HG03196 (cell line): ENCODE data around the gene EML2.
"Not testable (repeated sequence)": the region's sequence is repeated elsewhere in the genome, so short reads cannot be mapped to it uniquely, and the experiment has no call there.

Source experiments
- ATAC-seq: cut with Tn5 transposase; IDR thresholded peaks from one replicate; pipeline ENCODE4 v1.9.1; 2021; ENCODE audit not compliant: unreplicated experiment

Gene EML2

GRCh38 chr19:45655073-45655472 is 15.9 kb upstream of the EML2 start:
- no peak for ATAC-seq

DNA sequence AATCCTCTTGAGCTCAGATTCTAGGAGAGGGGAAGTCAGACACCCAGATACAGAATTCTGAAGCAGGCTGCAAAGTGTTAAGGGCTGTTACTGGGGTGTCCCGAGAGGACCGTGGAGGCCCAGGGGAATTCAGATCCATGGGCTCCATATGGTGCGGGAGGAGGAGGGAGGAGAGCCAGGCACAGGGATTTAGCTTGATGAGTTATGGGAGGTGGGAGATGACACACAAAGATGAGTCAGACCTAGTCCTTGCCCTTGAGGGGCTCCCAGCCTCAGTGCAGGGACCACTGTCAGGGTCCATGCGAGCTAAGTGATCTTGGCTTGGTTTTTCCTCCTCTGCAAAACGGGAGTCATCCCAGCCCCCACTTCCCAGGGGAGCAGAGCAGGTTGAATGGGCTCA is 14.4 kb upstream of the EML2 start:
- ATAC-seq: no peak

DNA sequence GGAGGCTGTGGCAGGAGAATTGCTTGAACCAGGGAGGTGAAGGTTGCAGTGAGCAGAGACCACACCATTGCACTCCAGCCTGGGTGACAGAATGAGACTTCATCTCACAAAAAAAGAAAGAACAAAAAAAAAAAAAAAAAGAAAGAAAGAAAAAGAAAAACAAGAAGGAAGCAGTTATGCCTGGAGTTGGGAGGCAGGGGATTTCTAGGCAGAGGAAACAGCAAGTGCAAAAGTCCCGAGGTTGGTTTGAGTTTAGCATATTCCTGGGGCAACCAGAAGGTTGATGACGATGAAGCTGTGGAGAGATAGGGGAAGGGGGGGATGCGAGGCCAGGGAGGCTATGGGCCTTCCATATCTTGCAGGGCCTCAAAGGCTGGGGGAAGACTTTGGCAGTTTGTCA is 11.5 kb upstream of the EML2 start:
- ATAC-seq: no peak

DNA sequence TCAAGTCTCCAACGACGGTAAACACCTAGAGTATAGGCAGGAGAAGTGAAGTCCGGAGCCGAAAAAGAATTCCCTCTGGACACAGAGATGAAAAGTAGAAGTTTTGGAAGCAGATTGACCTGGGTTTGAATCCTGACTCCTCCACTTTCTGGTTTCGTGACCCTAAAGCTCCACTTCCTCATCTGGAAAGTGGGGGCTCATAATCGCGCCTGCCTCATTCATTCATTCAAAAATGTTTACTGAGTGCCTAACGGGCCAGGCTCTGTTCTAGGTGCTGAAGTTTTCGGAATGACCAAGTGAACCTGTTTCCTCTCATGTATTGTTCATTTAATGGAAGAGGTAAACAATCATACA is 7.1 kb upstream of the EML2 start:
- ATAC-seq: no peak

GRCh38 chr19:45645631-45646344 is 6.6 kb upstream of the EML2 start:
- no peak for ATAC-seq

- no peak for ATAC-seq
These were observed 6.0 kb upstream of the EML2 start for GRCh38 chr19:45645068-45645630.

- ATAC-seq: no peak
These were observed 5.0 kb upstream of the EML2 start for GRCh38 chr19:45643927-45644771.

DNA sequence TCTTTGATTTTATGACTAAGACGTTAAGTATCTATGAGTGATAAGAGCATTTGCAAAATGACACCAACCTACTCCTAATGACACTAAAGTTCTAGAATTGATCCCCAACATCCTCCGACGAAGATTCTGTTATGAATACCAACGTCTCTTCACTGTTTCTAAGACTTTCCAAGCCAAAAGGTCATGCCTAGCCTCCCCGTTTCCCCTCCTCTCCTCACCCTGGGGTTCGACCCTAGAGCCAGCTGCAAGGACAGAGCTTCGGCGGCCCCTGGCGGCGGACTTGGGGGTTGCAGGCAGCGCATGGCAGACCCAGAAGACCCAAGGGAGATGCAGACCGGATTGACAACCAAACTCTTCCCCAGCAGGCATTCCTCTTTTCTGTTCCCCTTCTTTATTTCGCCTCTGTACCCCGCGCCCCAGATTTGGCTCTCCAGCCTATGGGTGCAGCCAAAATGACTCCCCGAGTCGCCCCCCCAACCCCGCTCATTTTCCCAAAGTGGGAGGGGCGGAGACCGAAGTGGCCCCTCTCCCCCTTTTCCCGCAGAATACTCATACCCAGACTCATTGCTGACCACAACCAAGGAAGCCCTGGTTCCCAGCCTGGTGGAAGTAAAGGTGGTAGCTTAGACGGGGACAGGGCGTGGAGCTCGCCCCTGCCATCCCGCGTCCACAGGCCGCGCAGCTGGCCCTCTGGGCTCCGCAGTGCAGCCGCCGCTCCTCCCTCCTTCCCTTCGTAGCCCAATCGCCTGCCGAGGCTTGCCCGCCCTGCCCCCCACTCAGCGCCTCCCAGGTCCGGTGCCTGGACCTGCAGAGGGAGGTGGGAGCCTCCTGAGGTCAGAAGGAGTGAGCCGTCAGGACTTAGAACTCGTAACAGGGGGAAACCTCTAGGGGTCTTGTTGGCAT is 4.1 kb upstream of the EML2 start:
- peak; percentile 36 for ATAC-seq

DNA sequence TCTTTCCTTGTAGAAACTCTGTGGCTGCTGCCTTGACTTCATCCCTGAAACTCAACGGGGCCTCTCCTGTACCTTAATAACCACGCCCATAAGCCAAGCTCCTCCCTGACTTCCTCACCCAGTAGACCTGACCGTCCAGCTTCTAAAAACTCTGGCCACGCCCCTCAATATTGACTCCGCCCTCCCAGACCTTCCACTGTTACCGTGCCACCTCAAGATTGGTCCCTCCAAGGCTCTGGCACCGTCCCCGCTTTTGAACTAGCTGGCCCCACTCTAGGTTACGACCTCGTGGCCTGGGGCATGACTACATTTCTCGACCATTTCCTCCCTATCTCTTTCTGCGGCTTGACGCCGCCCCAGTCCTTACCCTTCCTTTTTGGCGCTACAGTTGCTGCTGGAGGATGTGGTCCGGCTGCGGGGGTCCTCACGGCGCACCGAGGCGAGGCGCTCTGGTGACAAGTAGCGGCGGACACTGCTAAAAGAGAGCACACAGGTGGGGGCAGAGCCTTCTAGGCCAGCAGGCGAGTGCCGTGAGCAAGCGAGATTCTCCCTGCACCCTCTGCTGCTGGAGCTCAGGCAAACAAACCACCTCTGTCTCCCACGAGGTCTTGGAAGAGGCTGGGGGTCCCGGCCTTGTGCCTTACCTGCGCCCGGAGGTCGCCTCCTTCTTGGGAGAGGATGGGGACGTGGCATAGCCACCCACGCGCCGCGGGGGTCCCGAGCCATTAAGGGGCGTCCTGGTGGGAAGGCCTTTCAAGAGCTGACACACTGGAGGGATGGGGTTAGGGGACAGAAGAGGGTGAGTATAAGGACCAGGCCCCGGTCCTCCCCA is 2.3 kb upstream of the EML2 start:
- peak; percentile 38 for ATAC-seq

DNA sequence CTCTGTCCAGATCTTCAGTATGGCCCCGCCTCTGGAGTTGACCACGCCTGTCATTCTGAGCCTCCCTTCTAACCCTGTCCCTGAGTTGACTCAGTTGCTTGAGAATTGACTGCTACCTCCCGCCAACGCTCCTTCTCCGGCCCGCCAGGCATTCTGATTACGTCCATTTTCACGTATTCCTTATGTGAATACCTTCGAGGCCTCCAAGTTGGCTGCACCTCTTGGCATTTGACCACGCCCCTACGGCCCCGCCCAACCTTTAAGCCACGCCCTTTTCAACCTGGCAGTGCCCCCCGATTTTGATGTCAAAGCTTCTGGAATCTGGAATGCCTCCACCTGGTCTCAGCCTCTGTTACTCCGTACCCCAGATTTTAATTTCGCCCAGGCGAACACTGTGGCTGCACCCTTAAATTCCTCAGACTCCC is 1.7 kb upstream of the EML2 start:
- ATAC-seq: no peak

DNA sequence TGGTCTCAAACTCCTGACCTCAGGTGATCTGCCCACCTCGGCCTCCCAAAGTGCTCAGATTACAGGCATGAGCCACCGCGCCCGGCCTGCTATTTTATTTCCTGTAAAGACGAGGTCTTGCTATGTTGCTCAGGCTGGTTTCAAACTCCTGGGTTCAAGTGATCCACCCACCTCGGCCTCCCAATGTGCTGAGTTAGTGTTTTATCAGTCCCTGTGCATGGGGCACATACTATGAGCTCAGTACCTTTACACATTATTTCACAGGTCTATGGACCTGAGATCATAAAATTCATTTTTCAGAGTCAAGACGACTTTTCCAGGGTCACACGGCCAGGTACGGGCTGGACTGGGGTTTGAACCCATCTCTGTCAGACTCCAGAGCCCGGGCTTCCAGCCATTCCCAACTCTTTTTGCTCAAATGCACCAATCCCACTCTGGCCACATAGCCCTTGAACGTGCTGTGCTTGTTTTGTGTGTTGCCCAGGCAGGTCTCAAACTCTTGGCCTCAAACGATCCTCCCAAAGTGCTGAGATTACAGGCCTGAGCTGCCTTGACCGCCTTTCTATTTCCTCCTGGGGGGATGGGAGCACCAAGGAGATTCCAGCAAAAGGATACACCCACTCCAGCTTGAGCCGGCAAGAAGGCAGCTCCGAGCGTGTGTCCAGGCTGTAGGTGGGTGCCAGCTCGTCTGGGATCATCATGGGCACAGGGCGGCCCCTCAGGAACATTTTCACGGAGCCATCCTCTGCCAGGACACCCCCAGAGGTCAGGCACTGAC is 1.1 kb downstream of the EML2 start:
- no peak for ATAC-seq

GRCh38 chr19:45636902-45637301 is 2.3 kb downstream of the EML2 start:
- ATAC-seq: no peak

DNA sequence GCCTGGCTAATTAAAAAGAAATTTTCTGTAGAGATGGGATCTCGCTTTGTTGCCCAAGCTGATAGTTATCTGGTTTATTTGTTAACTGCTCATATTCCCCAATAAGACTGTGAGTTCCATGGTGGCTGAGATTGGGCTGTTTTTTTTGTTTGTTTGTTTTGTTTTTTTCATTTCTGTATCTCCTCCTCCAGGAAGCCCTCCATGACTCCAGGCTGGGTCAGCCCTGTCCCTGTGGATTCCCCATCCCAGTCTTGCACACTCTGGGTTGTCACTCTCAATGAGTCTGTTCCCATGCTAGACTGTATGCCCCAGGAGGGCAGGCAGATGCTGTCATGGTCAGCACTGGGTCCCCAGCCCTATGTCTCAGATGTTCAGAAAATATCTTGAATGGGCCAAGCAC is 2.9 kb downstream of the EML2 start:
- no peak for ATAC-seq

DNA sequence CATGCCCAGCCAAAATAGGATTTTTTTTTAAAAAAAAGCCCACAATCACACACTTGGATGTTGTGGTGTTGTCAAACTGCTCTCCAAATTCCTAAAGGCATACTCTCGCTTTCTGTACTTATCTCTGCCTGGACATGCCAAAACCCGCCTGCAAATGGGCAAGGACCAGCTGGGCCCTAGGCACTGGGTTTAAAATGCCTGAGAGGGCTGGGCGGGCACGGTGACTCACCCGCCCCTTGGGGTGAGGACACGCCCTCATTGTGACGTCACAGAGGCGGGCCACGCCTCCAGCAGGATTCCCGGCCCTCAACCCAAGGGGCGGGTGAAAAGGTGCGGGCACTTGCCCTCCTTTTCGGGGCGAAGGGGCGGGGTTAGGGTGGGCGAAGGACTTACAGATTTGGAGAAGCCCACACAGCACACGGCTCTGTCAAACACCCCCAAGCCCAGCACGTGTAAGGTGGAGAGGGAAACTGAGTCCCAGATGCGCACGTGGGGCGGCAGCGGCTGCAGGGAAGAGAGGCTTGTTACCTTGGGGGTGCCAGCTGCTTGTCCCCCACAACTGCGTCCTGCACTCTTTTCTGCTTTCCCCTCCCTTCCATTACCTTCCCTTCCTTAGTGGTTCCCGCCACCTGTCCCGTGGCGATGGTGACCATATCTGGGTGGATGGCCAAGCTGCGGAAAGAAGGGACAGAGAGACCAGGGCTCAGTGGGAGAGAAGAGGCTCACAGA is 6.6 kb downstream of the EML2 start:
- ATAC-seq: no peak

DNA sequence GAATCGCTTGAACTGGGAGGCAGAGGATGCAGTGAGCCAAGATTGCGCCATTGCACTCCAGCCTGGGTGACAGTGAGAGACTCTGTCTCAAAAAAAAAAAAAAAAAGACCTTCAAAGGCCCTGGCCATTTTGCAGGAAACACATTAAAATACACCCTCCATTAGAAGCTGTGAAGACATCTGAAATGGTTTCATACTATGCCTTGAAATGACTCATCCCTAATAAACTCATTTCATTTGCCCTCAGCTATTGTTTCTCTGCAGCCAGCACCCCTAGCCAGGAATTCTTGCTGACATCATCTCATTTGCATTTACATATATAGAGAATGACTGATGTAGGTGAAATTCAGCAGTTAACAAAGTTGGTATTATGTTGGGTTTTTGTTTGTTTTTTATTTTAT is 8.7 kb downstream of the EML2 start:
- no peak for ATAC-seq

DNA sequence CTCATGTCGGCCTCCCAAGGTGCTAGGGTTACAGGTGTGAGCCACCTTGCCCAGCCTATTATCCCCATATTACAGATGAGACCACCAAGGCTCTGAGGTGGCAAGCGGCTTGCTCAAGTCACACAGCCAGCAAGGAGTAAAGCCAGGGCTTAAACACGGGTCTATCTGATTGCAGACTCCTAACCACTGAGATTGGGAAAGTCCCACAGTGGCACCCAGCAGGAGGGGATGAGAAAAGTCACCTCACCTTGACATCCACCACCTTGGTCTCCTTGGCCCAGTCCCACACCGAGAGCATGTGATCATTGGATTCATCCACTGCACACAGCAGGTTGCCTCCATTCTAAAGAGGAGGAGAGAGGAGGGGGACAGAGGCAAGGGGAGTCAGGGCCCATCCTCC is 9.5 kb downstream of the EML2 start:
- no peak for ATAC-seq

DNA sequence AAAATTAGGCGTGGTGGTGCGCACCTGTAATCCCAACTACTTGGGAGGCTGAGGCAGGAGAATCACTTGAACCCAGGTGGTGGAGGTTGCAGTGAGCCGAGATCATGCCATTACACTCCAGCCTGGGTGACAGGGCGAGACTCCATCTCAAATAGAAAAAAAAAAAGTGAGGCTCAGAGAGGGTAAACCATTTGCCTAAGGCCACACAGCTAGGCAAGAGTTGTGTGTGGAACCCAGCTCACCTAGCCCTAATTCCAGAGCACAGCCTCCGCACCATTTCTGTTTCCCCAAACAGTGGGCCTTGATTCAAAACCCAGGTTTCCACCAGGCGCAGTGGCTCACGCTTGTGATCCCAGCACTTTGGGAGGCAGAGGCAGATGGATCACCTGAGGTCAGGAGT is 11.0 kb downstream of the EML2 start:
- ATAC-seq: not testable (repeated sequence)

- no peak for ATAC-seq
These were observed 15.2 kb downstream of the EML2 start for GRCh38 chr19:45623984-45624383.

DNA sequence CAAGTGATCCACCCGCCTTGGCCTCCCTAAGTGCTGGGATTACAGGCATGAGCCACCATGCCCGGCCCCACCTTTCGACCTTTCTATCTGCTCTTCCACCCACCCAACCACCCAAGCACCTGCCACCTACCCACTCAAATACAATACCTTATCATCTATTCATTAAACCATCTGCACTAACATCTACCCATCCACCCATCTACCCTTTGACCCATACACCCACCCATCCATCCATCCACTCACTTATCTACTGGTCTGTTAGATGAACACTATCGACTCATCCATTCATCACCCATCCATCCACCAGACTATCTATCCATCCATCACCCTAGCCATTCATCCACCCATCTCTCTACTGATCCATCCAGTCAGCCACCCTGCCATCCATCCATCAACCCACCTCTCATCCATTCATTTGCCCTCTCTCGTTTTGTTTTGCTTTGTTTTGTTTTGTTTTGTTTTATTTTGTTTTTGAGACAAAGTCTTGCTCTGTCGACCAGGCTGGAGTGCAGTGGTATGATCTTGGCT is 17.2 kb downstream of the EML2 start:
- no peak for ATAC-seq
